ENCODE data around the gene LRRN2. TPM values are rescaled to one million over a fixed set of nuclear protein-coding genes. Genes with fewer than 3 reads are reported as not detected.
"Not testable (repeated sequence)": the region's sequence is repeated elsewhere in the genome, so short reads cannot be mapped to it uniquely, and the experiment has no call there.

Gene LRRN2
- polyA plus RNA-seq, 1 of the 3 experiments (the other 2 are of a cell fraction), result not detected

- TF ChIP-seq MAX (IDR thresholded peaks at IDR 0.05; ENCODE audit: low read depth), result no peak
Measured at GRCh38 chr1:204571631-204572030, 113.9 kb downstream of the LRRN2 start (continued).

GRCh38 chr1:204571128-204571527, 114.4 kb downstream of the LRRN2 start:
- 94% methylated on average over 2 of the region's 2 CpGs for WGBS (ENCODE audit: low lambda C conversion rate)
- POLR2A ChIA-PET, result no interaction called here
- CTCF ChIA-PET, result interaction anchor here (0.9 to 18.4 kb wide), 6 partner anchors 12 to 371 kb away, joined by 3 to 568 read pairs (median 25); no protein-coding TSS in a partner anchor

GRCh38 chr1:204570021-204570420, 115.5 kb downstream of the LRRN2 start:
- H3K9me2 ChIP-seq; H3K9me3 ChIP-seq; H3F3A ChIP-seq (replicated peaks; ENCODE audit: insufficient read depth); H3K79me2 ChIP-seq (ENCODE audit: insufficient read depth); H3K9ac ChIP-seq; H2AFZ ChIP-seq (ENCODE audit: low read depth); H3K36me3 ChIP-seq (replicated peaks in 1 of 2; ENCODE audit: control insufficient read depth in 1 of 2, insufficient read depth in 2 of 2, low read length in 1 of 2); DNase-seq; H3K27ac ChIP-seq (ENCODE audit: low read depth in 2 of 2, low read length in 1 of 2); H3K4me2 ChIP-seq; H3K4me3 ChIP-seq (ENCODE audit: low read depth in 2 of 2, low read length in 1 of 2); H4K20me1 ChIP-seq (ENCODE audit: insufficient read depth); POLR2A ChIA-PET; H3K27me3 ChIP-seq (ENCODE audit: insufficient read depth): not testable (repeated sequence)
- WGBS (ENCODE audit: low lambda C conversion rate), result 53% methylated on average over 3 of the region's 3 CpGs
- peaks cover 6 to 22% of the 10 kb centered on the region in 2 experiments; a peak in 3 of 4 replicates for H3K4me1 ChIP-seq (ENCODE audit: control insufficient read depth in 1 of 2, insufficient read depth in 2 of 2, low read depth in 1 of 2, low read length in 1 of 2)
- CTCF ChIA-PET, result interaction anchor here (1.6 to 18.4 kb wide), 6 partner anchors 112 to 372 kb away, joined by 4 to 568 read pairs (median 83); no protein-coding TSS in a partner anchor

More at GRCh38 chr1:204571128-204571527, 114.4 kb downstream of the LRRN2 start:
- Histone ChIP-seq H3K36me3 (replicated peaks in 1 of 2; ENCODE audit: control insufficient read depth in 1 of 2, insufficient read depth in 2 of 2, low read length in 1 of 2) (peaks cover 0 to 3% of the 10 kb centered on the region in 2 experiments), H3K27me3 (ENCODE audit: insufficient read depth) (no peaks in the 10 kb centered on the region), H3K27ac (ENCODE audit: low read depth in 2 of 2, low read length in 1 of 2) (no peak overlapping the region), H4K20me1 (ENCODE audit: insufficient read depth) (no peaks in the 10 kb centered on the region), H3K9me3 (no peaks in the 10 kb centered on the region), H3K9me2 (no peaks in the 10 kb centered on the region), H3K4me2 (no peak overlapping the region), H3K4me3 (ENCODE audit: low read depth in 2 of 2, low read length in 1 of 2) (no peak overlapping the region), H3K79me2 (ENCODE audit: insufficient read depth) (no peaks in the 10 kb centered on the region), H3F3A (replicated peaks; ENCODE audit: insufficient read depth) (no peaks in the 10 kb centered on the region), H3K4me1 (ENCODE audit: control insufficient read depth in 1 of 2, insufficient read depth in 2 of 2, low read depth in 1 of 2, low read length in 1 of 2) (peaks cover 6 to 32% of the 10 kb centered on the region in 2 experiments; a peak in 3 of 4 replicates), H3K9ac (no peak overlapping the region), H2AFZ (ENCODE audit: low read depth) (no peak overlapping the region)
- TF ChIP-seq USF2 (IDR thresholded peaks at IDR 0.05; ENCODE audit: borderline replicate concordance, low read depth, low read length) (no peak), FOXM1 (IDR thresholded peaks at IDR 0.05; ENCODE audit: low read depth) (no peak), RCOR1 (IDR thresholded peaks at IDR 0.05; ENCODE audit: low read length) (no peak), EP300 (IDR thresholded peaks at IDR 0.05; ENCODE audit: borderline replicate concordance in 1 of 2, low read depth in 1 of 2, low read length in 1 of 2) (no peak), PBX3 (IDR thresholded peaks at IDR 0.05) (no peak)
- no peak for DNase-seq

- H3K27ac ChIP-seq (ENCODE audit: low read depth in 2 of 2, low read length in 1 of 2), result no peak overlapping the region
- no peaks in the 10 kb centered on the region for H3K79me2 ChIP-seq (ENCODE audit: insufficient read depth)
- H3K9me3 ChIP-seq, result no peaks in the 10 kb centered on the region
- ChIA-PET CTCF (interaction anchor here (1.3 to 18.4 kb wide), 7 partner anchors 113 to 372 kb away, joined by 4 to 568 read pairs (median 36); no protein-coding TSS in a partner anchor), POLR2A (no interaction called here)
- H4K20me1 ChIP-seq (ENCODE audit: insufficient read depth), result no peaks in the 10 kb centered on the region
- WGBS (ENCODE audit: low lambda C conversion rate), result 92% methylated on average over 5 of the region's 5 CpGs
- H3K27me3 ChIP-seq (ENCODE audit: insufficient read depth), result no peaks in the 10 kb centered on the region
- no peak overlapping the region for H2AFZ ChIP-seq (ENCODE audit: low read depth)
- no peaks in the 10 kb centered on the region for H3F3A ChIP-seq (replicated peaks; ENCODE audit: insufficient read depth)
- peaks cover 6 to 16% of the 10 kb centered on the region in 2 experiments; a peak in 3 of 4 replicates for H3K4me1 ChIP-seq (ENCODE audit: control insufficient read depth in 1 of 2, insufficient read depth in 2 of 2, low read depth in 1 of 2, low read length in 1 of 2)
- no peak for DNase-seq
- no peaks in the 10 kb centered on the region for H3K9me2 ChIP-seq
- peaks cover 0 to 3% of the 10 kb centered on the region in 2 experiments for H3K36me3 ChIP-seq (replicated peaks in 1 of 2; ENCODE audit: control insufficient read depth in 1 of 2, insufficient read depth in 2 of 2, low read length in 1 of 2)
- no peak overlapping the region for H3K4me3 ChIP-seq (ENCODE audit: low read depth in 2 of 2, low read length in 1 of 2)
- no peak overlapping the region for H3K9ac ChIP-seq
- H3K4me2 ChIP-seq, result no peak overlapping the region
- TF ChIP-seq RCOR1 (IDR thresholded peaks at IDR 0.05; ENCODE audit: low read length) (no peak), REST (IDR thresholded peaks at IDR 0.05; ENCODE audit: low read depth, low read length) (no peak), TCF12 (IDR thresholded peaks at IDR 0.05) (no peak), RFX5 (IDR thresholded peaks at IDR 0.05; ENCODE audit: low read length) (no peak), FOXM1 (IDR thresholded peaks at IDR 0.05; ENCODE audit: low read depth) (no peak), IRF3 (IDR thresholded peaks at IDR 0.05; ENCODE audit: low read depth, low read length) (no peak)
Measured at GRCh38 chr1:204569478-204569877, 116.1 kb downstream of the LRRN2 start.
